Measurements from ENCODE around the gene PTCD2.

DNA sequence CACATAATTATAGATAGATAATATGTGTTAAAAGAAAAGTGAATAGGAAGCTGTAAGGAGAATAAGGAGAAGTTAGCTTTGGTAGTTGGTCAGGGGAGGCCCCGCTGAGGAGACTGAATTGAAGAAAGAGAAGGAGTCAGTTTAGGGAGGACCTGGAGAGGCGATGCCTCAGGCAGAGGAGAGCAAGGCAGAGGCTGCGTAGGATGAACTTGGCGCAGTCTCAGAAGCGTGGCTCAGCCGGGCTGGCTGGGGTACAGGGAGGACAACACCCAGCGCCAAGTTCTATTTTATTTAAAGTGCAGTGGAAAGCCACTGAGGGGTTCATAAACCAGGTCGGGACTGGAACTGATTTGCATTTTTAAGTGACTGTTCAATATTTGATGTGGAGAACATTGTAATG, 68.5 kb downstream of the PTCD2 start:
- no peak for TF ChIP-seq SPI1 (IDR thresholded peaks at IDR 0.05; ENCODE audit: low read depth, low read length)
- no peak for TF ChIP-seq POLR2AphosphoS5 (IDR thresholded peaks at IDR 0.05; ENCODE audit: low read depth, low read length)
- TF ChIP-seq POLR2A (IDR thresholded peaks at IDR 0.05; ENCODE audit: low read depth, low read length): no peak
- TF ChIP-seq POU2F2 (IDR thresholded peaks at IDR 0.05; ENCODE audit: low read depth, low read length): no peak
- no peak for TF ChIP-seq TAF1 (IDR thresholded peaks at IDR 0.05; ENCODE audit: low read depth, low read length)

All from GM12891 (cell line).